Measurements from ENCODE around the gene ATXN1. TPM values are rescaled to one million over a fixed set of nuclear protein-coding genes. Genes with fewer than 3 reads are reported as not detected.
"Not testable (repeated sequence)": the region's sequence is repeated elsewhere in the genome, so short reads cannot be mapped to it uniquely, and the experiment has no call there.

Gene ATXN1
- total RNA-seq, 4 donors from 2014 or later, result 21.0 to 102 (median 51.1) TPM

GRCh38 chr6:16267428-16268263 is 493.6 kb downstream of the ATXN1 start:
- H3K36me3 ChIP-seq, result no peaks in the 10 kb centered on the region
- H3K27ac ChIP-seq, result no peak overlapping the region
- no peak for DNase-seq
- H3K27me3 ChIP-seq, result no peaks in the 10 kb centered on the region
- no peaks in the 10 kb centered on the region for H3K4me1 ChIP-seq
- H3K9me3 ChIP-seq, result no peaks in the 10 kb centered on the region
- H3K4me3 ChIP-seq, result no peak overlapping the region
- no peak for TF ChIP-seq POLR2A (IDR thresholded peaks at IDR 0.05)
- TF ChIP-seq CTCF (IDR thresholded peaks at IDR 0.05), result no peak
- intact Hi-C loops (cut with DNase I; ENCODE audit: low total_unique reads), result no loop called here

DNA sequence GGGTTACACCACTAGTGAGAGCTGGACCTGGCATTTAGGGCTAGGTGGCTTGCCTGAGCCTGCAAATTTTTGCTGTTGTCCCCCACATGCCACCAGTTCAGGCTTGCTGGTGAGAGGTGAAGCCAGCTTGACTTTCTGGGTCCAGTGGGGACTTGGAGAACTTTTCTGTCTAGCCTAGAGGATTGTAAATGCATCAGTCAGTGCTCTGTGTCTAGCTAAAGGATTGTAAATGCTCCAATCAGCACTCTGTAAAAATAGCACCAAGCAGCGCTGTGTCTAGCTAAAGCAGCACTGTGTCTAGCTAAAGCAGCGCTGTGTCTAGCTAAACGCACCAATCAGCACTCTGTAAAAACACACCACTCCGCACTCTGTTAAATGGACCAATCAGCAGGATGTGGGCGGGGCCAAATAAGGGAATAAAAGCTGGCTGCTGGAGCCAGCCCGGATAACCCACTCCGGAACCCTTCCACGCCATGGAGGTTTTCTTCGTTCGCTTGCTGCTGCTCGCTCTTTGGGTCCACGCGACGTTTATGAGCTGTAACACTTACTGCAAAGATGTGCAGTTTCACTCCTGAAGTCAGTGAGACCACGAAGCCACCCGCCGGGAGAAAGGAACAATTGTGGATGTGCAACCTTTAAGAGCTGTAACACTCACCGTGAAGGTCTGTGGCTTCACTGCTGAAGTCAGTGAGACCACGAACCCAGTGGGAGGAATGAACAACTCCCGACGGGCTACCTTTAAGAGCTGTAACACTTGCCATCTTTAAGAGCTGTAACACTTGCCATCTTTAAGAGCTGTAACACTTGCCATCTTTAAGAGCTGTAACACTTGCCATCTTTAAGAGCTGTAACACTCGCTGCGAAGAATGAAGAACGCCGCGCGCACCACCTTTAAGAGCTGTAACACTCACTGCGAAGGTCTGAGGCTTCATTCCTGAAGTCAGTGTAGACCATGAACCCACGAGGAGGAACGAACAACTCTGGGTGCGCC is 495.6 kb downstream of the ATXN1 start:
- H3K27me3 ChIP-seq, result no peaks in the 10 kb centered on the region
- no peaks in the 10 kb centered on the region for H3K36me3 ChIP-seq
- no peak for DNase-seq
- intact Hi-C loops (cut with DNase I; ENCODE audit: low total_unique reads), result no loop called here
- TF ChIP-seq POLR2A (IDR thresholded peaks at IDR 0.05), result no peak
- TF ChIP-seq CTCF (IDR thresholded peaks at IDR 0.05), result no peak
- no peak overlapping the region for H3K4me3 ChIP-seq
- no peak overlapping the region for H3K27ac ChIP-seq
- no peaks in the 10 kb centered on the region for H3K4me1 ChIP-seq
- no peaks in the 10 kb centered on the region for H3K9me3 ChIP-seq

DNA sequence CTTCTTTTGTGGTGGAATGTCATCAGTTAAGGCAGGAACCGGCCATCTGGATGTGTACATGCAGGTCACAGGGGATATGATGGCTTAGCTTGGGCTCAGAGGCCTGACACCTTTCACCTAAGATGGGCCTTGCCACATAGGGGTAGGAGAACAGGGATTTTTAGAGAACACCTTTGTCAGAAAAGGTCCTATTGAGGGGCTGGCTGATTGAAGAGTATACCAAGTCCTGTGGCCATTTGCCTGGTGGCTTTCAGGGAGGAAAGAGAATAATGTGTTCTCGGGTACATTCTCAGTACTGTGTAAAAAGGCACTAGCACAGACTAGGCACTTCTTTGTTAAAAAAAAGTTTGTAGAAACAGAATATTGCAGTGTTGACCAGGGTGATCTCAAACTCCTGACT is 496.5 kb downstream of the ATXN1 start:
- H3K4me3 ChIP-seq, result no peak overlapping the region
- no peaks in the 10 kb centered on the region for H3K27me3 ChIP-seq
- H3K27ac ChIP-seq, result no peak overlapping the region
- no peaks in the 10 kb centered on the region for H3K4me1 ChIP-seq
- DNase-seq, result no peak
- TF ChIP-seq CTCF (IDR thresholded peaks at IDR 0.05), result no peak
- TF ChIP-seq POLR2A (IDR thresholded peaks at IDR 0.05), result no peak
- H3K36me3 ChIP-seq, result no peaks in the 10 kb centered on the region
- intact Hi-C loops (cut with DNase I; ENCODE audit: low total_unique reads), result no loop called here
- H3K9me3 ChIP-seq, result no peaks in the 10 kb centered on the region

DNA sequence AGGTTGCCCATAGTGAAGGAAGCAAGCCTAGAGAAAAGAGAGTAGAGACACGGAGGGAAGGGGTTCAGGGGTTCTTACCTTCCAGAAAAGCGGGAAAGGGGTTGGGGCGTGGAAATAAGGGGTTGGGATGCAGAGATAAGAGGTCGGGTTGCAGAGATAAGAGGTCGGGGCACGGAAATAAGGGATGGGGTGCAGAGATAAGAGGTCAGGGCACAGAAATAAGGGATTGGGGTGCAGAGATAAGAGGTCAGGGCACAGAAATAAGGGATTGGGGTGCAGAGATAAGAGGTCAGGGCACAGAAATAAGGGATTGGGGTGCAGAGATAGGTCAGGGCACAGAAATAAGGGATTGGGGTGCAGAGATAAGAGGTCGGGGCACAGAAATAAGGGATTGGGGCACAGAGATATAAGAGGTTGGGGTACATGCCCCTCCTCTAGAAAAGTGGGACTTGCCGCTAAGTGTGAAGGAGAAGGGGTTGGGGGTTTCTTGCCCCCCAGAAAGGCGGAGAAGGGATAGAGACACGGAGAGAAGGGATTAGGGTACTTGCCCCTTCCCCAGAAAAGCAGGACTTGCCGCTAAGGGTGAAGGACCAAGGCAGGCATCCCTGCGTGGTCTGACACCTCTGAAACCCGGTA is 497.7 kb downstream of the ATXN1 start:
- intact Hi-C loops (cut with DNase I; ENCODE audit: low total_unique reads); H3K4me1 ChIP-seq; H3K9me3 ChIP-seq; DNase-seq; H3K27ac ChIP-seq; H3K36me3 ChIP-seq; H3K27me3 ChIP-seq; H3K4me3 ChIP-seq: not testable (repeated sequence)

GRCh38 chr6:16262773-16263172 is 498.5 kb downstream of the ATXN1 start:
- H3K36me3 ChIP-seq; H3K27ac ChIP-seq; intact Hi-C loops (cut with DNase I; ENCODE audit: low total_unique reads); H3K9me3 ChIP-seq; H3K4me1 ChIP-seq; DNase-seq; H3K27me3 ChIP-seq; H3K4me3 ChIP-seq: not testable (repeated sequence)

- H3K4me3 ChIP-seq; intact Hi-C loops (cut with DNase I; ENCODE audit: low total_unique reads): not testable (repeated sequence)
Measured at GRCh38 chr6:16260602-16261001, 500.7 kb downstream of the ATXN1 start.

GRCh38 chr6:16259604-16260003 is 501.7 kb downstream of the ATXN1 start:
- H3K9me3 ChIP-seq; DNase-seq; H3K36me3 ChIP-seq; H3K27me3 ChIP-seq; H3K4me3 ChIP-seq; intact Hi-C loops (cut with DNase I; ENCODE audit: low total_unique reads); H3K4me1 ChIP-seq: not testable (repeated sequence)
- H3K27ac ChIP-seq, result peak overlapping the region in 1 of 2 donors; percentile 80

More at GRCh38 chr6:16260602-16261001, 500.7 kb downstream of the ATXN1 start:
- H3K4me1 ChIP-seq, H3K27ac ChIP-seq, H3K9me3 ChIP-seq, H3K36me3 ChIP-seq, H3K27me3 ChIP-seq, DNase-seq: not testable (repeated sequence)
